ENCODE results near the gene SNPH. TPM values are rescaled to one million over a fixed set of nuclear protein-coding genes. Genes with fewer than 3 reads are reported as not detected.
"Not testable (repeated sequence)": the region's sequence is repeated elsewhere in the genome, so short reads cannot be mapped to it uniquely, and the experiment has no call there.

The SNPH gene
- total RNA-seq (2014; rRNA removed; shearing (Covaris generic)) (11.2 and 12.9 TPM in 2 replicates), polyA plus RNA-seq (2016; fragmentation: Nextera tagmentation; extraction: Ambion mirVana) (5.7 and 5.9 TPM in 2 replicates)

- Histone ChIP-seq H2AFZ (peak within 1 kb of the TSS; percentile 95), H3F3A (ENCODE audit: insufficient read depth) (no peaks in the 10 kb centered on the region), H3K9me3 (ENCODE audit: low read depth) (no peaks in the 10 kb centered on the region), H3K9me2 (ENCODE audit: insufficient read depth) (no peaks in the 10 kb centered on the region), H3K4me2 (ENCODE audit: unreplicated experiment) (peak within 1 kb of the TSS; percentile 89), H3K79me2 (ENCODE audit: insufficient read depth) (0 out of 2 replicates have a peak, but pooled peaks cover 5% of the 10 kb centered on the region), H3K9ac (peak within 1 kb of the TSS; percentile 72), H3K27me3 (replicated peaks; ENCODE audit: insufficient read depth) (no peaks in the 10 kb centered on the region), H3K36me3 (ENCODE audit: low read depth) (no peaks in the 10 kb centered on the region), H3K4me3 (peak within 1 kb of the TSS; percentile 76), H3K27ac (peak within 1 kb of the TSS; percentile 48), H3K4me1 (ENCODE audit: insufficient read depth) (peaks cover 23% of the 10 kb centered on the region), H4K20me1 (ENCODE audit: insufficient read depth) (no peaks in the 10 kb centered on the region)
- peak; percentile 87 for DNase-seq
- in situ Hi-C loops (cut with MboI), result no loop called here
- WGBS, 2 experiments (ENCODE audit: low coverage in 1 of 2, low lambda C conversion rate in 2 of 2, missing lambda C conversion rate in 2 of 2), result 1 to 2% methylated on average over 51 to 59 of the region's 61 CpGs
- no peak for TF ChIP-seq EZH2 (IDR thresholded peaks at IDR 0.05; ENCODE audit: insufficient read depth, poor library complexity, severe bottlenecking)
- no peak for TF ChIP-seq EZH2phosphoT487 (IDR thresholded peaks at IDR 0.05; ENCODE audit: insufficient read depth, low read depth)
These were observed at the start of gene SNPH for GRCh38 chr20:1266167-1266973. TSS of gene SNPH (plus strand) at chr20:1266294. CDS start at chr20:1296240, 29,946 bp downstream.

GRCh38 chr20:1216527-1217427, 49.3 kb upstream of the SNPH start:
- H3K27ac ChIP-seq; H3K4me1 ChIP-seq (ENCODE audit: insufficient read depth); H3F3A ChIP-seq (ENCODE audit: insufficient read depth); H4K20me1 ChIP-seq (ENCODE audit: insufficient read depth); H3K9ac ChIP-seq; H3K9me3 ChIP-seq (ENCODE audit: low read depth); H2AFZ ChIP-seq; H3K4me3 ChIP-seq; DNase-seq; H3K4me2 ChIP-seq (ENCODE audit: unreplicated experiment); H3K9me2 ChIP-seq (ENCODE audit: insufficient read depth); H3K79me2 ChIP-seq (ENCODE audit: insufficient read depth); H3K27me3 ChIP-seq (replicated peaks; ENCODE audit: insufficient read depth); H3K36me3 ChIP-seq (ENCODE audit: low read depth): not testable (repeated sequence)
- in situ Hi-C loops (cut with MboI), result loop anchor here (25.0 kb wide), 1 partner anchor 404 kb away; no protein-coding TSS in a partner anchor
- WGBS, 2 experiments (ENCODE audit: low coverage in 1 of 2, low lambda C conversion rate in 2 of 2, missing lambda C conversion rate in 2 of 2), result 61% methylated on average over 19 of the region's 19 CpGs

- H3K9me2 ChIP-seq (ENCODE audit: insufficient read depth); H3K9me3 ChIP-seq (ENCODE audit: low read depth); H3K9ac ChIP-seq; H3K27ac ChIP-seq; H4K20me1 ChIP-seq (ENCODE audit: insufficient read depth); H3K27me3 ChIP-seq (replicated peaks; ENCODE audit: insufficient read depth); H3K4me3 ChIP-seq; H3F3A ChIP-seq (ENCODE audit: insufficient read depth); H3K79me2 ChIP-seq (ENCODE audit: insufficient read depth); H2AFZ ChIP-seq; H3K4me1 ChIP-seq (ENCODE audit: insufficient read depth); H3K4me2 ChIP-seq (ENCODE audit: unreplicated experiment); H3K36me3 ChIP-seq (ENCODE audit: low read depth); DNase-seq: not testable (repeated sequence)
- WGBS, 2 experiments (ENCODE audit: low coverage in 1 of 2, low lambda C conversion rate in 2 of 2, missing lambda C conversion rate in 2 of 2), result 42 to 55% methylated on average over 3 to 4 of the region's 4 CpGs
- in situ Hi-C loops (cut with MboI), result loop anchor here (25.0 kb wide), 1 partner anchor 410 kb away; no protein-coding TSS in a partner anchor
These were observed 43.3 kb upstream of the SNPH start for GRCh38 chr20:1222750-1223149.

GRCh38 chr20:1224205-1224890, 41.7 kb upstream of the SNPH start:
- H3K4me2 ChIP-seq (ENCODE audit: unreplicated experiment), result no peak overlapping the region
- H3K9me2 ChIP-seq (ENCODE audit: insufficient read depth), result no peaks in the 10 kb centered on the region
- H3K36me3 ChIP-seq (ENCODE audit: low read depth), result no peaks in the 10 kb centered on the region
- H3K4me3 ChIP-seq, result no peak overlapping the region
- 74 to 75% methylated on average over 20 of the region's 20 CpGs for WGBS, 2 experiments (ENCODE audit: low coverage in 1 of 2, low lambda C conversion rate in 2 of 2, missing lambda C conversion rate in 2 of 2)
- H3K79me2 ChIP-seq (ENCODE audit: insufficient read depth), result no peaks in the 10 kb centered on the region
- no peak overlapping the region for H3K9ac ChIP-seq
- no peak overlapping the region for H3K27ac ChIP-seq
- TF ChIP-seq EZH2 (IDR thresholded peaks at IDR 0.05; ENCODE audit: insufficient read depth, poor library complexity, severe bottlenecking) (no peak), EZH2phosphoT487 (IDR thresholded peaks at IDR 0.05; ENCODE audit: insufficient read depth, low read depth) (no peak)
- no peaks in the 10 kb centered on the region for H3F3A ChIP-seq (ENCODE audit: insufficient read depth)
- H3K9me3 ChIP-seq (ENCODE audit: low read depth), result no peaks in the 10 kb centered on the region
- DNase-seq, result no peak
- H3K27me3 ChIP-seq (replicated peaks; ENCODE audit: insufficient read depth), result no peaks in the 10 kb centered on the region
- no peaks in the 10 kb centered on the region for H3K4me1 ChIP-seq (ENCODE audit: insufficient read depth)
- no peak overlapping the region for H2AFZ ChIP-seq
- no peaks in the 10 kb centered on the region for H4K20me1 ChIP-seq (ENCODE audit: insufficient read depth)
- in situ Hi-C loops (cut with MboI), result loop anchor here (25.0 kb wide), 1 partner anchor 412 kb away; no protein-coding TSS in a partner anchor

Data from GM23248 (cell line).